ENCODE measurements around the gene IFNA8.
A peak's percentile ranks its signal among the peaks of the same experiment; 100 is the strongest.

The IFNA8 gene

GRCh38 chr9:21385131-21385670 lies 23.7 kb upstream of the IFNA8 start, which contains the start of gene IFNA2:
Gene IFNA2 (minus strand): TSS chr9:21385398. CDS start chr9:21385329, 69 bp downstream.
- DNase-seq (ENCODE audit: low read depth) = no peak
- TF ChIP-seq CTCF (IDR thresholded peaks at IDR 0.05; ENCODE audit: control insufficient read depth, extremely low read depth, insufficient read depth) = no peak

DNA sequence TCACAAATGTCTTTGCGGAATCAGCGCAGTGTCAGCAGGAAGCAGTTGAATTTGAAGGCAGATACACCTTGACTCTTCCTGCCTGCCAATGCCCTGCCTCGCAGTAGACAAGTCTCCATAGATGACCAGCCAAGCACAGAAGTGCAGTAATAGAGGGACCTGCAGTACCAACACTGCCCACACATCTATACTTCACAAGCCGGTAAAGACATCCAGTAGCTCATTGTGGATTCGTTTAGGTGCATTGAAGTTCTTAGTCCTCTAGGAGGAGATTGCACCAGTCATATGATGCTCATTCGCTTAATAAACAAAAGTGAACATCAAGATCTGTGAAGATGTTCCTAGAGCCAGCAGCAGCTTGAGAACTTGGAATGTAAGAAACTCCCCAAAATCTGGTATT lies 16.6 kb upstream of the IFNA8 start:
- peak; percentile 77 for DNase-seq (ENCODE audit: low read depth)
- no peak overlapping the region for H3K4me3 ChIP-seq (ENCODE audit: low read depth, low read length)
- TF ChIP-seq CTCF (IDR thresholded peaks at IDR 0.05; ENCODE audit: control insufficient read depth, extremely low read depth, insufficient read depth) = peak; percentile 19; the same call in 1 of the 2 replicates

More at GRCh38 chr9:21385131-21385670, 23.7 kb upstream of the IFNA8 start, which contains the start of gene IFNA2:
- H3K4me3 ChIP-seq (ENCODE audit: low read depth, low read length) = no peak within 1 kb of the TSS

DNA sequence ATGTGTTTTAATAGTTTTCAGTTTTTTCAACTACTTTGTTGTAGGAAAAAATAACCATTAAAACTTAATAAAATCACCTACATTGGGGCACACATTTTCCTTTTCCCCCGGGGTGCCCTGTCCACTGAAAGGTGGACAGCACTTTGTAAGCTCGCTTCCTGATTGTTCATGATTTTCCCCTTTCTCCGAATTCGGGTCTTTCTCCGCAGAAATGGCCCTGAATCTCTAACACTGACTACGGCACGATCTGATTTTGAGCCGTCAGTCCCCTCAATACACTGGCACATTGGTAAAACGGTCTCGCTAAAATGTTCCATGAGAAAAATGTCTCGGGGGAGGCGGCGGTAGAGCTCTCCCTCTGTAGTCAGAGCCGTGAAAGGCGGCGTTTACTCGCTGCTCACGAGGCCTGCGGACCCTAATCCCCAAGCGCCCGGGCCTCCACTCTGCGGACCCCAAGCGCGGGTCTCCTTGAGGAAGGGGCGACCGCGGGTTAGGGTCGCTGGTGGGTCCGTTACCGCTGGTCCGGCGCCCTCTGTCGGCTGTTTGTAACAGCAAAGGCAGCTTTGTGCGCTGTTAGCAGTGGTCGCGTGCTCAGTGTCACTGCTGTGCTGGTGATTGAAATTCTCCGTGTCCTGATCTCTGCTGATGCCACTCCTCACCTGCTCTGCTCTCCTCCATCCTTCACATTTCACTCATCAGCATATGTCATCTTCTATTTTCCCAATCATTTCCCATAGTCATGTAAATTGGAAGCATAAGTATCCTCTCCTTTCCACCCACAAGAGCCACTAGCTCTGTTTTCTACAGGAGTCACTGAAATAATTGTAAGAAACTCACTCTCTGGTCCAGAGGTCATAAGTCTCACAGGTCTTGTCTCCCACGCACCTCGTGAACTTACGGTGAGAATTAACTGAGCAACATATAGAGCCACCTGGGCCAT lies 12.9 kb upstream of the IFNA8 start:
- peak; percentile 81 for TF ChIP-seq CTCF (IDR thresholded peaks at IDR 0.05; ENCODE audit: control insufficient read depth, extremely low read depth, insufficient read depth)

DNA sequence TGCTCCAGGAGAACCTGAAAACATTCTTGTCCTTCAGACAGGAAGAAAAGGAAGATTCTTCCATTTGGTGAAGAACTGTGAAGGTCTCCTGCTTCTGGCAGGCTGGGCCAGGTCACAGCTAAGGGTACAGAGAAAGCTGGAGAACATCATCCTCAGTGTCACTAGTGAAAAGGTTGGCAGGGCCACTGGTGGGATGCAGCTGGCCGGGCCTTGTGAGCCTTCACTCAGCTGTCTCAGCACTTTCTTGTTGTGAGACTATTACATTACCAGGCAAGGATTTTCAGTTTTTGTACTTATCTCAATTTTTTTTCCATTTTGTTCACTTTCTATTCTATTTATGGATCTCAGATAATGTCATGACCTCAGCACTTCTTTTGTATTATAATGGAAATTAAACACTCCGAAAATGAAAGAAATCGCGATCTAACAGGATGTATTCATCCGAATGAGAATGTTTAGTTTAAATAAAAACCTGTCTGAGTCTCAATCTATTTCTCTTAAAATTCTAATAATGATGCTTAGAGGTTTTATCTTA lies 9.9 kb upstream of the IFNA8 start:
- no peak for DNase-seq (ENCODE audit: low read depth)
- H3K4me3 ChIP-seq (ENCODE audit: low read depth, low read length) = no peak overlapping the region
- no peak for TF ChIP-seq CTCF (IDR thresholded peaks at IDR 0.05; ENCODE audit: control insufficient read depth, extremely low read depth, insufficient read depth)

More for the DNA sequence above, 12.9 kb upstream of the IFNA8 start:
- no peak for DNase-seq (ENCODE audit: low read depth)
- no peak overlapping the region for H3K4me3 ChIP-seq (ENCODE audit: low read depth, low read length)

GRCh38 chr9:21399956-21400355 lies 9.0 kb upstream of the IFNA8 start:
- TF ChIP-seq CTCF (IDR thresholded peaks at IDR 0.05; ENCODE audit: control insufficient read depth, extremely low read depth, insufficient read depth) = no peak
- no peak overlapping the region for H3K4me3 ChIP-seq (ENCODE audit: low read depth, low read length)
- no peak for DNase-seq (ENCODE audit: low read depth)

GRCh38 chr9:21402386-21403251 lies 6.3 kb upstream of the IFNA8 start:
- no peak for TF ChIP-seq CTCF (IDR thresholded peaks at IDR 0.05; ENCODE audit: control insufficient read depth, extremely low read depth, insufficient read depth)
- H3K4me3 ChIP-seq (ENCODE audit: low read depth, low read length) = no peak overlapping the region
- DNase-seq (ENCODE audit: low read depth) = no peak

All from LNCaP clone FGC (cell line).